IPS-NIHi7 (cell line): ENCODE results near the gene CPXM1.

Experiments used
- DNase-seq: peaks from one replicate; pipeline ENCODE4 v3.0.0; 2012; ENCODE audit warnings: mixed read lengths; ENCODE audit errors: extremely low spot score

CPXM1 gene

GRCh38 chr20:2748551-2749342, 51.7 kb downstream of the CPXM1 start:
- DNase-seq = no peak

GRCh38 chr20:2747676-2748235, 52.7 kb downstream of the CPXM1 start:
- no peak for DNase-seq

- no peak for DNase-seq
These were observed 53.7 kb downstream of the CPXM1 start for GRCh38 chr20:2746636-2747265.

- DNase-seq = no peak
These were observed 54.3 kb downstream of the CPXM1 start for GRCh38 chr20:2745936-2746635.

- no peak for DNase-seq
These were observed 55.1 kb downstream of the CPXM1 start for GRCh38 chr20:2745060-2745910.
